CD4-positive, alpha-beta T cell (primary cell): Measurements from ENCODE around the gene PPP1R9A. TPM values are rescaled to one million over a fixed set of nuclear protein-coding genes. Genes with fewer than 3 reads are reported as not detected.

Source experiments
- ATAC-seq: fragments of 200-7000 bp; cut with Tn5 transposase; one replicate; pipeline ENCODE4 v1.10.0; 2022; ENCODE audit warnings: mild to moderate bottlenecking; ENCODE audit not compliant: poor library complexity
- CTCF ChIA-PET: fragments of 350-600 bp; sonication (Branson Sonifier 250); formaldehyde crosslinking; loops from one replicate; lab custom pipeline; 2021; ENCODE audit warnings: antibody characterized with exemption, inconsistent platforms; lab: Charles Lee
- POLR2A ChIA-PET: fragments of 350-600 bp; sonication (Branson Sonifier 250); formaldehyde crosslinking; loops from one replicate; lab custom pipeline; 2021; ENCODE audit warnings: antibody characterized with exemption, inconsistent platforms; lab: Charles Lee
- DNase-seq, 14 experiments: peaks; one replicate each; pipeline ENCODE4 v3.0.0-alpha.2; 2013 to 2020; ENCODE audit warnings: mixed read lengths in 2 of 14
- H3K27ac ChIP-seq, 2 donors: one replicate each; pipeline versions ENCODE4 v1.5.1 to v1.7.0; 2013; ENCODE audit warnings: low read length in 2 of 2, low read depth in 1 of 2, mild to moderate bottlenecking in 1 of 2
- H3K27me3 ChIP-seq, 2 experiments: 1 replicate in 1 of 2; 2 replicates in 1 of 2; pipeline versions ENCODE4 v1.6.1 to v1.7.0; 2013; ENCODE audit warnings: low read length in 2 of 2, control low read depth in 1 of 2, mild to moderate bottlenecking in 1 of 2, moderate library complexity in 1 of 2; ENCODE audit not compliant: insufficient read depth in 2 of 2, control insufficient read depth in 1 of 2
- H3K36me3 ChIP-seq: one replicate; pipeline ENCODE4 v1.6.1; 2013; ENCODE audit warnings: low read length, control low read depth; ENCODE audit not compliant: insufficient read depth
- H3K4me1 ChIP-seq: one replicate; pipeline ENCODE4 v1.6.1; 2013; ENCODE audit warnings: low read length, control low read depth; ENCODE audit not compliant: insufficient read depth
- H3K4me3 ChIP-seq: one replicate; pipeline ENCODE4 v1.5.1; 2013; ENCODE audit warnings: mild to moderate bottlenecking, low read length, moderate library complexity
- H3K9me3 ChIP-seq, 2 experiments: 1 replicate in 1 of 2; 2 replicates in 1 of 2; pipeline versions ENCODE4 v1.6.1 to v1.7.0; 2013; ENCODE audit warnings: low read length in 2 of 2, mild to moderate bottlenecking in 2 of 2, control low read depth in 1 of 2, moderate library complexity in 1 of 2; ENCODE audit not compliant: control insufficient read depth in 1 of 2, insufficient read depth in 1 of 2
- H3K27ac Mint-ChIP-seq: one replicate; pipeline ENCODE4 v1.8.0; 2020; ENCODE audit warnings: mixed read lengths
- H3K27me3 Mint-ChIP-seq: one replicate; pipeline ENCODE4 v1.8.0; 2021; ENCODE audit warnings: mixed read lengths
- H3K36me3 Mint-ChIP-seq: one replicate; pipeline ENCODE4 v1.8.0; 2021; ENCODE audit warnings: low read depth, mixed read lengths
- H3K4me1 Mint-ChIP-seq: one replicate; pipeline ENCODE4 v1.8.0; 2021; ENCODE audit warnings: low read depth, mixed read lengths
- H3K4me3 Mint-ChIP-seq: one replicate; pipeline ENCODE4 v1.8.0; 2020; ENCODE audit warnings: mild to moderate bottlenecking, mixed read lengths
- H3K9me3 Mint-ChIP-seq: one replicate; pipeline ENCODE4 v1.8.0; 2020; ENCODE audit warnings: mixed read lengths
- intact Hi-C, 2 experiments: fragments of 100-400 bp; cut with DNase I in 1 of 2; cut with micrococcal nuclease in 1 of 2; formaldehyde crosslinking; loops; one replicate each; pipeline versions ENCODE4 v1.15.1 to v1.9.0; 2023 to 2025; cut with DNase I, micrococcal nuclease
- total RNA-seq, 174 experiments: library from RNA in 2 of 174; stranded (reverse) in 2 of 174; gene quantifications; one replicate each; pipeline ENCODE4 v1.2.3 and lab custom pipeline; 2021 to 2026
- TF ChIP-seq, protein P1 (sequence below): fragments of 200-600 bp; IDR thresholded peaks from one replicate; pipeline ENCODE4 v1.8.0; 2022; ENCODE audit warnings: antibody characterized with exemption, mild to moderate bottlenecking

Gene PPP1R9A
- total RNA-seq, 2 experiments from 2014 or later: not detected

DNA sequence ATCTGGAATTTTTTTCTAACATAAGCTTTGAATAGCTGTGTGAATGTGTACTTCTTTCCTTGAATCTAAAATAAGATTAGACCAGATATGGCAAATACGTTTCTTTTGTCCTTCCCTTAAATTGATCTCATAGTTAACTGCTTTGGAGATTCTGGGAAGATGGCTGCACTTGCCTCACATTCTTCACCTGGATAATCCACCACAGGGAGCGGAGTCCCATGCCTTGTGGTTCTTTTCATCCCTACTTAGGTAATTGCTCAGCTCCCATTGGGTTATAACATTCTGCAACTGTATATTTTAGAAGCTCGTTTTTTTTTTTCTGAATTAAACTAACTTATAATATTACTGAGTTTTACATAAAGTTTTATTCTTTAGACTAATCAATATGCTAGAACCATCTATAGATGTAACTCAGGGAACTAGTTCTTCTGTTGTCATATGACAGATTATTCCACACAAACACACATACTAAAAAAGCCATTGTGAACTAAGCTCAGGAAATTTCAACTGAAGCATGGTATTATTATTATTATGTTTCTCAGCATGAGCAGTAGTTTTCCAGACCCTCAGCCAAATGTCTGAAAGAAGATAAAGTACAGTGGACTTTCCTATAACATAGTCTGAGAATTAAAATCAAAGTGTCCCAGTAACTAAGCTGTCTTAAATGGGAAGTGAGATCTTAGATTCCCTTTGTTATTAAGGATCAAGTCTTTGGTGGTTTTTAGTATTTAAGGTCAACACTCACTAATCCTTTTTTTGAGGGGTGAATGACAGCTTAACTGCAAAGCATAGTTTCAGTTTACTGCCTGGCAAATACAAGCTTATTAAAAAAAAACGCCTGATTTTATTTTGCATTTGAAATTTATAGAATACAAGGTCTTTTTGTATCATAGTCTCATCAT lies 182.3 kb downstream of the PPP1R9A start:
- H3K4me3 Mint-ChIP-seq: no peak overlapping the region
- no peaks in the 10 kb centered on the region for H3K9me3 Mint-ChIP-seq
- ATAC-seq (no peak), DNase-seq (no peak)
- TF ChIP-seq, protein P1, sequence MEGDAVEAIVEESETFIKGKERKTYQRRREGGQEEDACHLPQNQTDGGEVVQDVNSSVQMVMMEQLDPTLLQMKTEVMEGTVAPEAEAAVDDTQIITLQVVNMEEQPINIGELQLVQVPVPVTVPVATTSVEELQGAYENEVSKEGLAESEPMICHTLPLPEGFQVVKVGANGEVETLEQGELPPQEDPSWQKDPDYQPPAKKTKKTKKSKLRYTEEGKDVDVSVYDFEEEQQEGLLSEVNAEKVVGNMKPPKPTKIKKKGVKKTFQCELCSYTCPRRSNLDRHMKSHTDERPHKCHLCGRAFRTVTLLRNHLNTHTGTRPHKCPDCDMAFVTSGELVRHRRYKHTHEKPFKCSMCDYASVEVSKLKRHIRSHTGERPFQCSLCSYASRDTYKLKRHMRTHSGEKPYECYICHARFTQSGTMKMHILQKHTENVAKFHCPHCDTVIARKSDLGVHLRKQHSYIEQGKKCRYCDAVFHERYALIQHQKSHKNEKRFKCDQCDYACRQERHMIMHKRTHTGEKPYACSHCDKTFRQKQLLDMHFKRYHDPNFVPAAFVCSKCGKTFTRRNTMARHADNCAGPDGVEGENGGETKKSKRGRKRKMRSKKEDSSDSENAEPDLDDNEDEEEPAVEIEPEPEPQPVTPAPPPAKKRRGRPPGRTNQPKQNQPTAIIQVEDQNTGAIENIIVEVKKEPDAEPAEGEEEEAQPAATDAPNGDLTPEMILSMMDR: no peak
- intact Hi-C loops: no loop called here
- no peaks in the 10 kb centered on the region for H3K27me3 Mint-ChIP-seq
- Histone ChIP-seq H3K9me3 (peaks cover 0 to 4% of the 10 kb centered on the region in 2 experiments), H3K27ac (no peak overlapping the region), H3K27me3 (no peaks in the 10 kb centered on the region), H3K4me1 (no peaks in the 10 kb centered on the region), H3K4me3 (no peak overlapping the region), H3K36me3 (no peaks in the 10 kb centered on the region)
- ChIA-PET CTCF (no interaction called here), POLR2A (no interaction called here)
- no peaks in the 10 kb centered on the region for H3K36me3 Mint-ChIP-seq
- no peak overlapping the region for H3K27ac Mint-ChIP-seq
- no peaks in the 10 kb centered on the region for H3K4me1 Mint-ChIP-seq

GRCh38 chr7:95092324-95092723 lies 184.9 kb downstream of the PPP1R9A start:
- no peaks in the 10 kb centered on the region for H3K36me3 ChIP-seq
- no peak for ATAC-seq
- Mint-ChIP-seq H3K27me3 (no peaks in the 10 kb centered on the region), H3K36me3 (no peaks in the 10 kb centered on the region), H3K9me3 (no peaks in the 10 kb centered on the region), H3K4me3 (no peak overlapping the region), H3K27ac (no peak overlapping the region), H3K4me1 (no peaks in the 10 kb centered on the region)
- no peak overlapping the region for H3K4me3 ChIP-seq
- peaks cover 0 to 4% of the 10 kb centered on the region in 2 experiments for H3K9me3 ChIP-seq
- no peak for DNase-seq
- POLR2A ChIA-PET: no interaction called here
- TF ChIP-seq, protein P1: no peak
- intact Hi-C loops: no loop called here
- H3K27ac ChIP-seq: no peak overlapping the region
- CTCF ChIA-PET: no interaction called here
- H3K4me1 ChIP-seq: no peaks in the 10 kb centered on the region
- no peaks in the 10 kb centered on the region for H3K27me3 ChIP-seq

DNA sequence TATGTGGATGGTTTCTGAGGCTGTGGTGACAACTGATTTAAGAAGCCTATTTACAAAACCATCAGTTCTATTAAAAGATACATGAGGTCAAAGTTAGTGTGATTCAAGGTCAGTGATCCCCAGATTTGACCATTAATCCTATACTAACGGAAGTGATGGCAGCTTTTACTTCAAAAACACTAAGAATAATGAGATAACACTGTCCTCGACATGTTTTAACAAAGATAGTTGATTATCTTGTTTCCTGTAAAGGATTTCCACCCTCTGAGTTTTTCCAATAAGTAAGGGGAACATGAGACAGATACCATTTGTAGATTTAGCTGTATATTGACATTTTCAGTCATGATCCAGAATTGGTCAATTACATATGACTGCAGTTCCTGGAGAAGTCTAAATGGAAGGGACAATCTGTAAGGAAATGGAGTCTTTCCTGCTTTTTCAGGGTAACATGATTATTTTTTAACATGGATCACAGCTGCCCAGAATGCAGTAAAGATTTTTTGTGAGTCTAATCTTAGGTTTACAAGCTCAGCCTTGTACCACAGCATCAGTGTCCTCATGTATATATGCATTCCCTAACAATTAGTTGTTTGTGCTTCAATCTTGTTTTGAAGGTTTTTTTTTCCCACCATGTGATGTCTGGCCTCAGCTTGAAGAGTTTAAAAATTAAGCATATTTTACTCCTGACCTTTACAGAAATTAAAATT lies 188.0 kb downstream of the PPP1R9A start:
- ChIA-PET CTCF (no interaction called here), POLR2A (no interaction called here)
- Mint-ChIP-seq H3K27me3 (no peaks in the 10 kb centered on the region), H3K4me3 (no peak overlapping the region), H3K36me3 (no peaks in the 10 kb centered on the region), H3K9me3 (no peaks in the 10 kb centered on the region), H3K27ac (no peak overlapping the region), H3K4me1 (no peaks in the 10 kb centered on the region)
- Histone ChIP-seq H3K27ac (no peak overlapping the region), H3K36me3 (no peaks in the 10 kb centered on the region), H3K4me1 (no peaks in the 10 kb centered on the region), H3K4me3 (no peak overlapping the region), H3K9me3 (no peaks in the 10 kb centered on the region), H3K27me3 (no peaks in the 10 kb centered on the region)
- TF ChIP-seq, protein P1: no peak
- intact Hi-C loops: no loop called here
- ATAC-seq (no peak), DNase-seq (no peak)
